ENCODE data around the gene NEXN.

The NEXN gene

GRCh38 chr1:77975907-77976306 lies 87.5 kb downstream of the NEXN start:
- Histone ChIP-seq H3K9me3 (ENCODE audit: insufficient read depth, low read length) (no peaks in the 10 kb centered on the region), H3K27me3 (ENCODE audit: low read length) (no peaks in the 10 kb centered on the region), H3K9me2 (replicated peaks; ENCODE audit: insufficient read depth, low read length) (no peaks in the 10 kb centered on the region), H3K4me2 (ENCODE audit: low read depth, low read length, poor library complexity, severe bottlenecking) (peak overlapping the region; percentile 73), H3K9ac (ENCODE audit: low read length) (peak overlapping the region; percentile 95), H3K4me3 (ENCODE audit: insufficient read depth, low read length, poor library complexity, severe bottlenecking) (peak overlapping the region; percentile 87), H3K27ac (ENCODE audit: low read depth, low read length) (peak overlapping the region; percentile 4; the same call in 1 of the 2 replicates), H3K36me3 (ENCODE audit: low read length) (peaks cover 40% of the 10 kb centered on the region), H3F3A (ENCODE audit: insufficient read depth) (peaks cover 3% of the 10 kb centered on the region; the same call in 1 of the 2 replicates), H3K79me2 (ENCODE audit: insufficient read depth, low read length) (peaks cover 94% of the 10 kb centered on the region), H2AFZ (ENCODE audit: low read depth, low read length, severe bottlenecking) (no peak overlapping the region), H4K20me1 (ENCODE audit: low read depth, low read length) (peaks cover 58% of the 10 kb centered on the region)
- no peak for TF ChIP-seq CTCF (IDR thresholded peaks at IDR 0.05; ENCODE audit: insufficient read depth, low read length, poor library complexity, severe bottlenecking)
- TF ChIP-seq EZH2phosphoT487 (conservative IDR thresholded peaks at IDR 0.05; ENCODE audit: low read length) = no peak

- peak overlapping the region; percentile 87 for H3K4me3 ChIP-seq (ENCODE audit: insufficient read depth, low read length, poor library complexity, severe bottlenecking)
- no peaks in the 10 kb centered on the region for H3K27me3 ChIP-seq (ENCODE audit: low read length)
- peaks cover 94% of the 10 kb centered on the region for H3K79me2 ChIP-seq (ENCODE audit: insufficient read depth, low read length)
- H3F3A ChIP-seq (ENCODE audit: insufficient read depth) = peaks cover 3% of the 10 kb centered on the region; the same call in 1 of the 2 replicates
- no peaks in the 10 kb centered on the region for H3K9me3 ChIP-seq (ENCODE audit: insufficient read depth, low read length)
- H2AFZ ChIP-seq (ENCODE audit: low read depth, low read length, severe bottlenecking) = no peak overlapping the region
- TF ChIP-seq EZH2phosphoT487 (conservative IDR thresholded peaks at IDR 0.05; ENCODE audit: low read length) (no peak), CTCF (IDR thresholded peaks at IDR 0.05; ENCODE audit: insufficient read depth, low read length, poor library complexity, severe bottlenecking) (no peak)
- no peaks in the 10 kb centered on the region for H3K9me2 ChIP-seq (replicated peaks; ENCODE audit: insufficient read depth, low read length)
- peaks cover 52% of the 10 kb centered on the region for H4K20me1 ChIP-seq (ENCODE audit: low read depth, low read length)
- H3K9ac ChIP-seq (ENCODE audit: low read length) = peak overlapping the region; percentile 95
- H3K27ac ChIP-seq (ENCODE audit: low read depth, low read length) = 0 out of 2 replicates have a peak overlapping the region, but pooled peaks have one; percentile 4
- peak overlapping the region; percentile 73 for H3K4me2 ChIP-seq (ENCODE audit: low read depth, low read length, poor library complexity, severe bottlenecking)
- peaks cover 39% of the 10 kb centered on the region for H3K36me3 ChIP-seq (ENCODE audit: low read length)
Observed at GRCh38 chr1:77976433-77977076, 88.1 kb downstream of the NEXN start.

- Histone ChIP-seq H3K9me2 (replicated peaks; ENCODE audit: insufficient read depth, low read length) (no peaks in the 10 kb centered on the region), H3K27me3 (ENCODE audit: low read length) (no peaks in the 10 kb centered on the region), H3K9ac (ENCODE audit: low read length) (peak overlapping the region; percentile 95), H2AFZ (ENCODE audit: low read depth, low read length, severe bottlenecking) (no peak overlapping the region), H3K4me3 (ENCODE audit: insufficient read depth, low read length, poor library complexity, severe bottlenecking) (peak overlapping the region; percentile 87), H3K9me3 (ENCODE audit: insufficient read depth, low read length) (no peaks in the 10 kb centered on the region), H3K36me3 (ENCODE audit: low read length) (peaks cover 42% of the 10 kb centered on the region), H3K27ac (ENCODE audit: low read depth, low read length) (peak overlapping the region; percentile 93), H3K79me2 (ENCODE audit: insufficient read depth, low read length) (peaks cover 92% of the 10 kb centered on the region), H3F3A (ENCODE audit: insufficient read depth) (peaks cover 3% of the 10 kb centered on the region; the same call in 1 of the 2 replicates), H4K20me1 (ENCODE audit: low read depth, low read length) (peaks cover 43% of the 10 kb centered on the region), H3K4me2 (ENCODE audit: low read depth, low read length, poor library complexity, severe bottlenecking) (peak overlapping the region; percentile 73)
- TF ChIP-seq EZH2phosphoT487 (conservative IDR thresholded peaks at IDR 0.05; ENCODE audit: low read length) = no peak
- TF ChIP-seq CTCF (IDR thresholded peaks at IDR 0.05; ENCODE audit: insufficient read depth, low read length, poor library complexity, severe bottlenecking) = no peak
Observed at GRCh38 chr1:77977989-77978292, 89.5 kb downstream of the NEXN start.
